HG03520 (cell line): ENCODE measurements around the gene DCANP1.
"Not testable (repeated sequence)": the region's sequence is repeated elsewhere in the genome, so short reads cannot be mapped to it uniquely, and the experiment has no call there.

Experiments used
- ATAC-seq: cut with Tn5 transposase; IDR thresholded peaks from one replicate; pipeline ENCODE4 v1.9.1; 2021; ENCODE audit warnings: mild to moderate bottlenecking, moderate library complexity; ENCODE audit not compliant: unreplicated experiment

The DCANP1 gene

GRCh38 chr5:135447298-135447929 is at the start of gene DCANP1:
Gene DCANP1, minus strand, starts transcription at chr5:135447348. Its CDS starts 240 bp downstream, at chr5:135447108.
- no peak for ATAC-seq

GRCh38 chr5:135495531-135495930 is 48.4 kb upstream of the DCANP1 start:
- not testable (repeated sequence) for ATAC-seq

GRCh38 chr5:135494196-135494595 is 47.0 kb upstream of the DCANP1 start:
- no peak for ATAC-seq

GRCh38 chr5:135493406-135494180 is 46.4 kb upstream of the DCANP1 start:
- no peak for ATAC-seq

GRCh38 chr5:135492319-135492626 is 45.1 kb upstream of the DCANP1 start:
- ATAC-seq: no peak

- no peak for ATAC-seq
These were observed 44.6 kb upstream of the DCANP1 start for GRCh38 chr5:135491552-135492318.

- no peak for ATAC-seq
These were observed 43.9 kb upstream of the DCANP1 start for GRCh38 chr5:135491038-135491551.

- ATAC-seq: no peak
These were observed 43.3 kb upstream of the DCANP1 start for GRCh38 chr5:135490245-135491037.

- no peak for ATAC-seq
These were observed 42.5 kb upstream of the DCANP1 start for GRCh38 chr5:135489466-135490244.

GRCh38 chr5:135488727-135489465 is 41.7 kb upstream of the DCANP1 start:
- no peak for ATAC-seq

- ATAC-seq: no peak
These were observed 40.8 kb upstream of the DCANP1 start for GRCh38 chr5:135487839-135488514.

GRCh38 chr5:135487037-135487395 is 39.9 kb upstream of the DCANP1 start:
- no peak for ATAC-seq

- ATAC-seq: no peak
These were observed 39.2 kb upstream of the DCANP1 start for GRCh38 chr5:135486131-135487036.

- ATAC-seq: no peak
These were observed 37.5 kb upstream of the DCANP1 start for GRCh38 chr5:135484674-135485086.

GRCh38 chr5:135483254-135483653 is 36.1 kb upstream of the DCANP1 start:
- no peak for ATAC-seq

GRCh38 chr5:135482381-135482933 is 35.3 kb upstream of the DCANP1 start:
- ATAC-seq: no peak

- no peak for ATAC-seq
These were observed 34.8 kb upstream of the DCANP1 start for GRCh38 chr5:135481909-135482311.

GRCh38 chr5:135481387-135481786 is 34.2 kb upstream of the DCANP1 start:
- ATAC-seq: no peak
